GM12878 (cell line): ENCODE data around the gene PCDHB12. TPM values are rescaled to one million over a fixed set of nuclear protein-coding genes. Genes with fewer than 3 reads are reported as not detected.
"Not testable (repeated sequence)": the region's sequence is repeated elsewhere in the genome, so short reads cannot be mapped to it uniquely, and the experiment has no call there.

Experiments used
- ATAC-seq: fragments of 200-7000 bp; cut with Tn5 transposase; 3 replicates; pipeline ENCODE4 v1.9.1; 2020; ENCODE audit warnings: mild to moderate bottlenecking, moderate library complexity
- BruUV-seq: library from RNA; stranded (reverse); fragments of 400-500 nt; replicated peaks from 2 replicates; lab custom pipeline; 2021; lab: Mats Ljungman, UMichigan
- CTCF ChIA-PET: fragments of 300-600 bp; sonication (Branson Sonifier 250); formaldehyde crosslinking; extraction: SDS; loops from one replicate; lab custom pipeline; 2021; ENCODE audit warnings: inconsistent platforms; lab: Yijun Ruan, JAX
- POLR2A ChIA-PET: fragments of 350-600 bp; formaldehyde crosslinking; extraction: SDS; loops from one replicate; lab custom pipeline; 2021; ENCODE audit warnings: inconsistent platforms; lab: Charles Lee
- RAD21 ChIA-PET: fragments of 300-600 bp; sonication (Branson Sonifier 250); formaldehyde crosslinking; loops from one replicate; lab custom pipeline; 2023; ENCODE audit warnings: antibody characterized with exemption; ENCODE audit not compliant: unreplicated experiment; lab: Charles Lee
- SMC1A ChIA-PET: fragments of 300-600 bp; sonication (Branson Sonifier 250); formaldehyde crosslinking; loops from one replicate; lab custom pipeline; 2023; ENCODE audit not compliant: unreplicated experiment, uncharacterized antibody; lab: Charles Lee
- DNase-seq: peaks from one replicate; pipeline ENCODE4 v3.0.0-alpha.2; 2011; ENCODE audit warnings: low read depth, low spot score
- FAIRE-seq: peaks from 3 replicates; lab custom pipeline; 2011; peaks lifted over from hg19 to GRCh38; lab: Jason Lieb, UNC
- H2AFZ ChIP-seq: 2 replicates; pipeline ENCODE4 v1.6.0; 2011; ENCODE audit warnings: low read depth, low read length, control low read depth; ENCODE audit not compliant: control insufficient read depth
- H3K27ac ChIP-seq: 2 replicates; pipeline ENCODE4 v1.5.1; 2011; ENCODE audit warnings: control low read depth; ENCODE audit not compliant: control insufficient read depth, insufficient read depth
- H3K27me3 ChIP-seq, 2 experiments: replicated peaks in 1 of 2; 2 replicates each; pipeline versions ENCODE4 v1.6.0 to v1.6.1; 2011; ENCODE audit warnings: low read length in 1 of 2; ENCODE audit not compliant: control insufficient read depth in 2 of 2, insufficient read depth in 2 of 2
- H3K36me3 ChIP-seq, 2 experiments: 2 replicates each; pipeline ENCODE4 v1.5.1; 2011; ENCODE audit warnings: low read length in 1 of 2; ENCODE audit not compliant: control insufficient read depth in 2 of 2, insufficient read depth in 2 of 2
- H3K4me1 ChIP-seq: 2 replicates; pipeline ENCODE4 v1.6.1; 2011; ENCODE audit warnings: mild to moderate bottlenecking, low read length, moderate library complexity, mixed read lengths; ENCODE audit not compliant: control insufficient read depth, insufficient read depth
- H3K4me2 ChIP-seq: 2 replicates; pipeline ENCODE4 v1.6.0; 2011; ENCODE audit warnings: control low read depth; ENCODE audit not compliant: control insufficient read depth, insufficient read depth
- H3K4me3 ChIP-seq: fragments of 200-600 bp; sonication (generic); 2 replicates; pipeline ENCODE4 v1.5.1; 2016
- H3K79me2 ChIP-seq: 2 replicates; pipeline ENCODE4 v1.6.0; 2011; ENCODE audit warnings: low read length; ENCODE audit not compliant: control insufficient read depth, insufficient read depth
- H3K9ac ChIP-seq: 2 replicates; pipeline ENCODE4 v1.8.0; 2011; ENCODE audit warnings: low read length, control low read depth, mixed read lengths; ENCODE audit not compliant: control insufficient read depth, insufficient read depth
- H3K9me3 ChIP-seq: replicated peaks from 3 replicates; pipeline ENCODE4 v1.5.1; 2011; ENCODE audit warnings: mild to moderate bottlenecking, low read length; ENCODE audit not compliant: control insufficient read depth, insufficient read depth
- H4K20me1 ChIP-seq: 2 replicates; pipeline ENCODE4 v1.6.0; 2011; ENCODE audit not compliant: control insufficient read depth, insufficient read depth
- WGBS: methylation state at CpG from one replicate; pipeline ENCODE4 v1.1.6; 2016; ENCODE audit warnings: low lambda C conversion rate; ENCODE audit not compliant: insufficient replicate concordance, insufficient coverage; ENCODE audit errors: missing lambda C conversion rate; 5-methylcytosine and 5-hydroxymethylcytosine counted together
- in situ Hi-C: fragments of 300-500 bp; cut with MboI; formaldehyde crosslinking; loops from 9 replicates; pipeline ENCODE4 v1.14.3; 2018; ENCODE audit warnings: mixed read lengths
- intact Hi-C: fragments of 100-400 bp; cut with micrococcal nuclease; formaldehyde crosslinking; loops from one replicate; pipeline ENCODE4 v1.14.2; 2022; ENCODE audit not compliant: unreplicated experiment
- polyA plus RNA-seq, 11 experiments: library from polyadenylated mRNA; depleted of rRNA in 4 of 11; unstranded in 6 of 11; stranded (reverse) in 5 of 11; fragments of >200 nt; fragmentation: Nextera tagmentation in 4 of 11; fragmentation: Illumina TruSeq in 1 of 11; extraction: Ambion mirVana in 4 of 11; extraction: Trizol in 1 of 11; gene quantifications; 1 replicate in 1 of 11; 2 replicates in 10 of 11; pipeline versions ENCODE4 v1.2.1 to v1.2.3, GENCODE V29; 2011 to 2016; ENCODE audit warnings: inconsistent platforms in 2 of 11, missing spikeins in 2 of 11, low read depth in 1 of 11
- total RNA-seq, 4 experiments: library from RNA; depleted of rRNA in 3 of 4; stranded (reverse); fragments of >200 nt in 3 of 4; fragmentation: Illumina TruSeq in 1 of 4; extraction: Trizol in 1 of 4; gene quantifications; 2 replicates each; pipeline versions ENCODE4 v1.2.1 to v1.2.3, GENCODE V29; 2013 to 2021

PCDHB12 gene
- total and polyA plus RNA-seq, 10 of the 15 experiments (the other 5 are each of a cell fraction or from before 2014, with no cell fraction given): 0.04 to 0.08 (median 0.04) TPM; not detected in 7

DNA sequence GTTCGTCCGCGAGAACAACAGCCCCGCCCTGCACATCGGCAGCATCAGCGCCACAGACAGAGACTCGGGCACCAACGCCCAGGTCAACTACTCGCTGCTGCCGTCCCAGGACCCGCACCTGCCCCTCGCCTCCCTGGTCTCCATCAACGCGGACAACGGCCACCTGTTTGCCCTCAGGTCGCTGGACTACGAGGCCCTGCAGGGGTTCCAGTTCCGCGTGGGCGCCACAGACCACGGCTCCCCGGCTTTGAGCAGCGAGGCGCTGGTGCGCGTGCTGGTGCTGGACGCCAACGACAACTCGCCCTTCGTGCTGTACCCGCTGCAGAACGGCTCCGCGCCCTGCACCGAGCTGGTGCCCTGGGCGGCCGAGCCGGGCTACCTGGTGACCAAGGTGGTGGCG is 1.8 kb downstream of the PCDHB12 start:
- SMC1A ChIA-PET, RAD21 ChIA-PET, H3K9ac ChIP-seq, BruUV-seq, POLR2A ChIA-PET, FAIRE-seq, intact Hi-C loops, H3K4me3 ChIP-seq, H4K20me1 ChIP-seq, H3K4me1 ChIP-seq, H3K9me3 ChIP-seq, H3K27ac ChIP-seq, H3K36me3 ChIP-seq, H3K4me2 ChIP-seq, DNase-seq, H3K79me2 ChIP-seq, H3K27me3 ChIP-seq, ATAC-seq, CTCF ChIA-PET, H2AFZ ChIP-seq: not testable (repeated sequence)
- 87% methylated on average over 37 of the region's 39 CpGs for WGBS
- in situ Hi-C loops: loop anchor here (5.0 to 25.0 kb wide), 2 partner anchors 33 to 352 kb away; partner anchors contain the start of gene PCDHB8

DNA sequence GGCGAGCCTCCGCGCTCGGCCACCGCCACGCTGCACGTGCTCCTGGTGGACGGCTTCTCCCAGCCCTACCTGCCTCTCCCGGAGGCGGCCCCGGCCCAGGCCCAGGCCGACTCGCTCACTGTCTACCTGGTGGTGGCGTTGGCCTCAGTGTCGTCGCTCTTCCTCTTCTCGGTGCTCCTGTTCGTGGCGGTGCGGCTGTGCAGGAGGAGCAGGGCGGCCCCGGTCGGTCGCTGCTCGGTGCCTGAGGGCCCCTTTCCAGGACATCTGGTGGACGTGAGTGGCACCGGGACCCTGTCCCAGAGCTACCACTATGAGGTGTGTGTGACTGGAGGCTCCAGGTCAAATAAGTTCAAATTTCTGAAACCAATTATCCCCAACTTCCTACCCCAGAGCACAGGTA is 2.3 kb downstream of the PCDHB12 start:
- SMC1A ChIA-PET, H4K20me1 ChIP-seq, H3K9ac ChIP-seq, H3K36me3 ChIP-seq, H3K4me3 ChIP-seq, BruUV-seq, H3K4me2 ChIP-seq, DNase-seq, CTCF ChIA-PET, ATAC-seq, H3K9me3 ChIP-seq, H3K27me3 ChIP-seq, H3K27ac ChIP-seq, RAD21 ChIA-PET, intact Hi-C loops, H2AFZ ChIP-seq, H3K79me2 ChIP-seq, H3K4me1 ChIP-seq, POLR2A ChIA-PET, FAIRE-seq: not testable (repeated sequence)
- in situ Hi-C loops: loop anchor here (5.0 to 25.0 kb wide), 2 partner anchors 34 to 351 kb away; partner anchors contain the start of gene PCDHB8
- WGBS: 71% methylated on average over 19 of the region's 27 CpGs
